HCT116 (cell line): Measurements from ENCODE around the gene ELK4. TPM values are rescaled to one million over a fixed set of nuclear protein-coding genes. Genes with fewer than 3 reads are reported as not detected.

Experiments
- ATAC-seq: fragments of 200-7000 bp; cut with Tn5 transposase; 2 replicates; pipeline ENCODE4 v1.9.1; 2020; ENCODE audit warnings: mild to moderate bottlenecking, moderate library complexity
- BruUV-seq: library from RNA; stranded (reverse); fragments of 400-500 nt; replicated peaks from 2 replicates; lab custom pipeline; 2021; lab: Mats Ljungman, UMichigan
- CTCF ChIA-PET: fragments of 300-600 bp; sonication (Branson Sonifier 250); formaldehyde crosslinking; loops from one replicate; lab custom pipeline; 2021; ENCODE audit warnings: antibody characterized with exemption; lab: Charles Lee
- POLR2A ChIA-PET: fragments of 300-600, 350-600 bp; sonication (Branson Sonifier 250); formaldehyde crosslinking; loops from one replicate; lab custom pipeline; 2021; ENCODE audit warnings: antibody characterized with exemption; lab: Charles Lee
- RAD21 ChIA-PET, 2 experiments: fragments of 300-600 bp; sonication (Branson Sonifier 250); formaldehyde crosslinking; loops; one replicate each; lab custom pipeline; 2023; ENCODE audit warnings: low total read pairs in 2 of 2; ENCODE audit not compliant: uncharacterized antibody in 2 of 2, unreplicated experiment in 2 of 2, low non-redundant PET in 1 of 2; lab: Charles Lee
- DNase-seq: peaks from one replicate; pipeline ENCODE4 v3.0.0-alpha.2; 2010; ENCODE audit warnings: low read depth, low spot score
- H2AFZ ChIP-seq: fragments of 200-600 bp; shearing (Covaris generic), sonication (generic); 2 replicates; pipeline ENCODE4 v1.6.1; 2017; ENCODE audit warnings: low read depth, mixed run types, mixed read lengths, antibody characterized with exemption, low read length; ENCODE audit not compliant: poor library complexity, severe bottlenecking
- H3K27ac ChIP-seq: 2 replicates; pipeline ENCODE4 v1.5.1; 2012; ENCODE audit warnings: low read depth, low read length
- H3K27me3 ChIP-seq: fragments of 200-600 bp; sonication (generic); 2 replicates; pipeline ENCODE4 v1.6.1; 2016; ENCODE audit warnings: mixed run types, low read length, mixed read lengths; ENCODE audit not compliant: insufficient read depth
- H3K36me3 ChIP-seq, 2 experiments: fragments of 200-500 bp in 1 of 2; fragments of 200-600 bp in 1 of 2; sonication (Bioruptor generic) in 1 of 2; sonication (generic) in 1 of 2; 2 replicates each; pipeline versions ENCODE4 v1.5.1 to v1.6.1; 2014 to 2016; ENCODE audit warnings: low read length in 2 of 2, inconsistent platforms in 1 of 2, mixed read lengths in 1 of 2, mixed run types in 1 of 2; ENCODE audit not compliant: insufficient read depth in 2 of 2, control insufficient read depth in 1 of 2
- H3K4me1 ChIP-seq, 2 experiments: fragments of 200-600 bp in 1 of 2; sonication (generic) in 1 of 2; 2 replicates each; pipeline versions ENCODE4 v1.5.1 to v1.6.1; 2012 to 2017; ENCODE audit warnings: low read length in 2 of 2, inconsistent platforms in 1 of 2, mild to moderate bottlenecking in 1 of 2, mixed read lengths in 1 of 2, mixed run types in 1 of 2, moderate library complexity in 1 of 2; ENCODE audit not compliant: insufficient read depth in 2 of 2, control insufficient read depth in 1 of 2
- H3K4me2 ChIP-seq: fragments of 200-600 bp; sonication (generic); 2 replicates; pipeline ENCODE4 v1.6.1; 2017; ENCODE audit warnings: mixed run types, low read length, mixed read lengths
- H3K4me3 ChIP-seq, 2 experiments: fragments of 200-600 bp in 1 of 2; sonication (generic) in 1 of 2; replicated peaks in 1 of 2; 2 replicates each; pipeline ENCODE4 v1.5.1; 2011 to 2016; ENCODE audit warnings: low read length in 2 of 2, control low read depth in 1 of 2, low read depth in 1 of 2, mild to moderate bottlenecking in 1 of 2, mixed read lengths in 1 of 2, mixed run types in 1 of 2
- H3K79me2 ChIP-seq: fragments of 200-600 bp; sonication (generic); 2 replicates; pipeline ENCODE4 v1.6.1; 2017; ENCODE audit warnings: mild to moderate bottlenecking, mixed run types, low read length, moderate library complexity, mixed read lengths; ENCODE audit not compliant: insufficient read depth
- H3K9ac ChIP-seq: fragments of 200-600 bp; sonication (generic); 2 replicates; pipeline ENCODE4 v1.6.1; 2016; ENCODE audit warnings: low read length, mixed read lengths
- H3K9me2 ChIP-seq: fragments of 200-600 bp; sonication (generic), shearing (Covaris generic); 2 replicates; pipeline ENCODE4 v1.6.1; 2017; ENCODE audit warnings: mixed run types, mild to moderate bottlenecking, moderate library complexity; ENCODE audit not compliant: insufficient read depth
- H3K9me3 ChIP-seq, 2 experiments: fragments of 200-500 bp in 1 of 2; fragments of 200-600 bp in 1 of 2; sonication (Bioruptor generic) in 1 of 2; sonication (generic) in 1 of 2; 2 replicates each; pipeline ENCODE4 v1.6.1; 2014 to 2017; ENCODE audit warnings: low read length in 2 of 2, mixed read lengths in 2 of 2, inconsistent platforms in 1 of 2, low read depth in 1 of 2, mild to moderate bottlenecking in 1 of 2, mixed run types in 1 of 2, moderate library complexity in 1 of 2; ENCODE audit not compliant: control insufficient read depth in 1 of 2, insufficient read depth in 1 of 2
- H4K20me1 ChIP-seq: fragments of 200-600 bp; sonication (generic), shearing (Covaris generic); 2 replicates; pipeline ENCODE4 v1.6.1; 2017; ENCODE audit warnings: mixed run types, mild to moderate bottlenecking, moderate library complexity; ENCODE audit not compliant: insufficient read depth
- ATF3 ChIP-seq: IDR thresholded peaks from 2 replicates; pipeline ENCODE4 v1.6.1; 2012
- CBX3 ChIP-seq: IDR thresholded peaks from 2 replicates; pipeline ENCODE4 v1.6.1; 2012; ENCODE audit warnings: low read depth
- CEBPB ChIP-seq: IDR thresholded peaks from 2 replicates; pipeline ENCODE4 v1.6.1; 2012; ENCODE audit warnings: low read depth
- CTCF ChIP-seq, 3 experiments: fragments of 200-600 bp in 1 of 3; sonication (generic) in 1 of 3; IDR thresholded peaks in 2 of 3; conservative IDR thresholded peaks in 1 of 3; 2 replicates each; pipeline ENCODE4 v1.5.1; 2012 to 2017; ENCODE audit warnings: low read depth in 2 of 3, low read length in 2 of 3, antibody characterized with exemption in 1 of 3, borderline replicate concordance in 1 of 3, control low read depth in 1 of 3, mild to moderate bottlenecking in 1 of 3, mixed read lengths in 1 of 3, mixed run types in 1 of 3, moderate library complexity in 1 of 3; ENCODE audit not compliant: insufficient read depth in 1 of 3
- EGR1 ChIP-seq: IDR thresholded peaks from 2 replicates; pipeline ENCODE4 v1.6.1; 2012; ENCODE audit warnings: low read depth
- ELF1 ChIP-seq: IDR thresholded peaks from 2 replicates; pipeline ENCODE4 v1.6.1; 2012; ENCODE audit warnings: low read depth, borderline replicate concordance
- EZH2phosphoT487 ChIP-seq: fragments of 200-600 bp; IDR thresholded peaks from 2 replicates; pipeline ENCODE4 v1.6.1; 2018; ENCODE audit warnings: antibody characterized with exemption, borderline replicate concordance
- FOSL1 ChIP-seq: IDR thresholded peaks from 2 replicates; pipeline ENCODE4 v1.6.1; 2012; ENCODE audit warnings: low read depth
- JUND ChIP-seq: IDR thresholded peaks from 2 replicates; pipeline ENCODE4 v1.6.1; 2012
- POLR2A ChIP-seq: IDR thresholded peaks from 2 replicates; pipeline ENCODE4 v1.7.0; 2011; ENCODE audit warnings: borderline replicate concordance; ENCODE audit not compliant: insufficient read depth, insufficient read length; ENCODE audit errors: extremely low read depth
- POLR2AphosphoS5 ChIP-seq: IDR thresholded peaks from 2 replicates; pipeline ENCODE4 v1.6.1; 2011; ENCODE audit warnings: mild to moderate bottlenecking, low read depth, low read length, moderate library complexity
- REST ChIP-seq: IDR thresholded peaks from 2 replicates; pipeline ENCODE4 v1.6.1; 2012; ENCODE audit warnings: low read depth
- SIN3A ChIP-seq: IDR thresholded peaks from 2 replicates; pipeline ENCODE4 v1.6.1; 2012; ENCODE audit warnings: low read depth
- SP1 ChIP-seq: IDR thresholded peaks from 2 replicates; pipeline ENCODE4 v1.6.1; 2012; ENCODE audit warnings: low read depth
- TCF7L2 ChIP-seq: IDR thresholded peaks from 2 replicates; pipeline ENCODE4 v1.7.0; 2011; ENCODE audit warnings: borderline replicate concordance, inconsistent platforms; ENCODE audit not compliant: insufficient read depth, insufficient read length; ENCODE audit errors: extremely low read depth
- YY1 ChIP-seq: IDR thresholded peaks from 2 replicates; pipeline ENCODE4 v1.6.1; 2011; ENCODE audit warnings: low read length, low read depth, moderate library complexity, mild to moderate bottlenecking; ENCODE audit not compliant: insufficient replicate concordance; ENCODE audit errors: extremely low read depth
- ZBTB33 ChIP-seq: IDR thresholded peaks from 2 replicates; pipeline ENCODE4 v1.6.1; 2011; ENCODE audit warnings: mild to moderate bottlenecking, low read length, moderate library complexity; ENCODE audit not compliant: insufficient replicate concordance; ENCODE audit errors: extremely low read depth
- ZFX ChIP-seq: fragments of 450-650 bp; IDR thresholded peaks from 2 replicates; pipeline ENCODE4 v1.6.1; 2017
- ZNF274 ChIP-seq: fragments of 200-500 bp; sonication (Bioruptor generic); IDR thresholded peaks from 2 replicates; pipeline ENCODE4 v1.6.1; 2014; ENCODE audit warnings: mild to moderate bottlenecking, low read depth, low read length, inconsistent platforms
- intact Hi-C: fragments of 100-400 bp; cut with micrococcal nuclease; formaldehyde crosslinking; loops from 2 replicates; pipeline ENCODE4 v1.10.0; 2022
- total RNA-seq: library from RNA; stranded (reverse); gene quantifications from one replicate; pipeline ENCODE4 v1.2.1, GENCODE V29; 2021; ENCODE audit not compliant: unreplicated experiment

ELK4 gene
- total RNA-seq, 1 experiment from 2014 or later = 46.2 TPM

GRCh38 chr1:205620269-205620668 lies 11.5 kb downstream of the ELK4 start:
- H3K9me2 ChIP-seq = no peaks in the 10 kb centered on the region
- H3K27me3 ChIP-seq = no peaks in the 10 kb centered on the region
- H3K4me3 ChIP-seq = no peak overlapping the region
- no peak overlapping the region for H3K27ac ChIP-seq
- H3K4me2 ChIP-seq = no peak overlapping the region
- TF ChIP-seq ELF1 (no peak), SP1 (no peak), JUND (no peak), ZBTB33 (no peak), TCF7L2 (no peak), POLR2AphosphoS5 (no peak), ATF3 (no peak), CBX3 (no peak), ZFX (no peak), SIN3A (no peak), CTCF (IDR thresholded peaks at IDR 0.05 in 2 of 3, conservative IDR thresholded peaks at IDR 0.05 in 1 of 3; ENCODE audit: borderline replicate concordance in 1 of 3, insufficient read depth in 1 of 3, low read depth in 2 of 3, low read length in 2 of 3) (no peak), ZNF274 (no peak), REST (no peak), EGR1 (no peak), FOSL1 (no peak), CEBPB (no peak), YY1 (no peak), EZH2phosphoT487 (no peak), POLR2A (no peak)
- ChIA-PET RAD21 (no interaction called here), CTCF (no interaction called here), POLR2A (no interaction called here)
- H3K36me3 ChIP-seq = peaks cover 20 to 21% of the 10 kb centered on the region in 2 experiments; a peak in 3 of 4 replicates
- ATAC-seq (no peak), DNase-seq (no peak)
- peaks cover 18% of the 10 kb centered on the region for H3K79me2 ChIP-seq
- H3K9ac ChIP-seq = no peak overlapping the region
- no peaks in the 10 kb centered on the region for H3K9me3 ChIP-seq
- no peaks in the 10 kb centered on the region for H4K20me1 ChIP-seq
- no peak overlapping the region for H2AFZ ChIP-seq
- intact Hi-C loops = no loop called here
- no peaks in the 10 kb centered on the region for H3K4me1 ChIP-seq
- TSS peak; percentile 13 for BruUV-seq
